ENCODE results near the gene EFCAB6.

GRCh38 chr22:43819931-43820640 lies 8.0 kb upstream of the EFCAB6 start:
- TF ChIP-seq CTCF (IDR thresholded peaks at IDR 0.05; ENCODE audit: low read depth, low read length, poor library complexity, severe bottlenecking) (no peak), EZH2phosphoT487 (IDR thresholded peaks at IDR 0.05; ENCODE audit: borderline replicate concordance, low read length) (no peak)

All from DOHH2 (cell line).